DND-41 (cell line): ENCODE measurements around the gene TMEM132D.

ENCODE experiments used
- ATAC-seq: fragments of 200-7000 bp; cut with Tn5 transposase; 3 replicates; pipeline ENCODE4 v1.9.1; 2021; ENCODE audit warnings: low read depth; ENCODE audit not compliant: insufficient read depth
- DNase-seq: peaks from one replicate; pipeline ENCODE4 v3.0.0-alpha.2; 2020
- H2AFZ ChIP-seq: 2 replicates; pipeline ENCODE4 v1.6.0; 2012; ENCODE audit warnings: low read depth, low read length
- H3K27ac ChIP-seq: 2 replicates; pipeline ENCODE4 v1.5.1; 2012; ENCODE audit warnings: low read length, inconsistent platforms
- H3K27me3 ChIP-seq: fragments of 200-600 bp; sonication (generic); 2 replicates; pipeline ENCODE4 v1.6.0; 2012; ENCODE audit warnings: low read length, mild to moderate bottlenecking, inconsistent platforms; ENCODE audit not compliant: insufficient read depth, poor library complexity
- H3K36me3 ChIP-seq: 2 replicates; pipeline ENCODE4 v1.5.1; 2012; ENCODE audit warnings: low read length, inconsistent platforms; ENCODE audit not compliant: insufficient read depth
- H3K4me1 ChIP-seq: 2 replicates; pipeline ENCODE4 v1.5.1; 2012; ENCODE audit warnings: mild to moderate bottlenecking, low read length; ENCODE audit not compliant: insufficient read depth
- H3K4me2 ChIP-seq: 2 replicates; pipeline ENCODE4 v1.6.0; 2012; ENCODE audit warnings: mild to moderate bottlenecking, moderate library complexity, low read length, inconsistent platforms; ENCODE audit not compliant: insufficient read depth
- H3K4me3 ChIP-seq, 2 experiments: fragments of 200-600 bp in 1 of 2; shearing (Covaris generic) in 1 of 2; 2 replicates each; pipeline ENCODE4 v1.5.1; 2012 to 2016; ENCODE audit warnings: inconsistent platforms in 2 of 2, low read length in 2 of 2, mild to moderate bottlenecking in 2 of 2, low read depth in 1 of 2, moderate library complexity in 1 of 2
- H3K79me2 ChIP-seq: 2 replicates; pipeline ENCODE4 v1.6.0; 2012; ENCODE audit warnings: low read length, inconsistent platforms; ENCODE audit not compliant: insufficient read depth
- H3K9ac ChIP-seq: 2 replicates; pipeline ENCODE4 v1.6.0; 2012; ENCODE audit warnings: low read depth, mild to moderate bottlenecking, inconsistent platforms, low read length, moderate library complexity
- H3K9me3 ChIP-seq: 2 replicates; pipeline ENCODE4 v1.5.1; 2012; ENCODE audit warnings: low read length, moderate library complexity, mild to moderate bottlenecking, inconsistent platforms; ENCODE audit not compliant: insufficient read depth, severe bottlenecking
- H4K20me1 ChIP-seq: 2 replicates; pipeline ENCODE4 v1.6.0; 2012; ENCODE audit warnings: low read length; ENCODE audit not compliant: insufficient read depth
- CTCF ChIP-seq: IDR thresholded peaks from 2 replicates; pipeline ENCODE4 v1.5.1; 2012; ENCODE audit warnings: borderline replicate concordance, low read length, moderate library complexity, mild to moderate bottlenecking; ENCODE audit not compliant: poor library complexity, severe bottlenecking; ENCODE audit errors: extremely low read depth
- EZH2 ChIP-seq: IDR thresholded peaks from 3 replicates; pipeline ENCODE4 v1.6.1; 2012; ENCODE audit warnings: borderline replicate concordance, low read depth, mild to moderate bottlenecking, moderate library complexity, low read length, inconsistent platforms; ENCODE audit not compliant: severe bottlenecking

TMEM132D gene

GRCh38 chr12:129096968-129097367, 806.9 kb downstream of the TMEM132D start:
- H3K9ac ChIP-seq: no peak overlapping the region
- DNase-seq (no peak), ATAC-seq (no peak)
- no peak for TF ChIP-seq CTCF
- no peak for TF ChIP-seq EZH2
- H3K4me1 ChIP-seq: no peaks in the 10 kb centered on the region
- no peaks in the 10 kb centered on the region for H3K27me3 ChIP-seq
- no peak overlapping the region for H3K4me2 ChIP-seq
- H3K4me3 ChIP-seq: no peak overlapping the region
- no peak overlapping the region for H3K27ac ChIP-seq
- no peaks in the 10 kb centered on the region for H4K20me1 ChIP-seq
- H2AFZ ChIP-seq: no peak overlapping the region
- no peaks in the 10 kb centered on the region for H3K9me3 ChIP-seq
- H3K79me2 ChIP-seq: no peaks in the 10 kb centered on the region
- H3K36me3 ChIP-seq: no peaks in the 10 kb centered on the region

- no peaks in the 10 kb centered on the region for H3K9me3 ChIP-seq
- H3K4me2 ChIP-seq: no peak overlapping the region
- no peaks in the 10 kb centered on the region for H3K79me2 ChIP-seq
- H3K4me3 ChIP-seq: no peak overlapping the region
- ATAC-seq (no peak), DNase-seq (no peak)
- H3K27ac ChIP-seq: no peak overlapping the region
- no peaks in the 10 kb centered on the region for H3K4me1 ChIP-seq
- H4K20me1 ChIP-seq: no peaks in the 10 kb centered on the region
- H3K27me3 ChIP-seq: no peaks in the 10 kb centered on the region
- no peak overlapping the region for H3K9ac ChIP-seq
- H2AFZ ChIP-seq: no peak overlapping the region
- no peak for TF ChIP-seq EZH2
- no peaks in the 10 kb centered on the region for H3K36me3 ChIP-seq
Measured at GRCh38 chr12:129096184-129096583, 807.6 kb downstream of the TMEM132D start.

GRCh38 chr12:129089576-129089975, 814.2 kb downstream of the TMEM132D start:
- DNase-seq (no peak), ATAC-seq (no peak)
- Histone ChIP-seq H3K9me3 (no peaks in the 10 kb centered on the region), H3K4me1 (no peaks in the 10 kb centered on the region), H3K9ac (no peak overlapping the region), H2AFZ (no peak overlapping the region), H3K36me3 (no peaks in the 10 kb centered on the region), H3K79me2 (no peaks in the 10 kb centered on the region), H3K27ac (no peak overlapping the region), H3K4me3 (no peak overlapping the region), H3K27me3 (no peaks in the 10 kb centered on the region), H3K4me2 (no peak overlapping the region), H4K20me1 (no peaks in the 10 kb centered on the region)
- TF ChIP-seq CTCF (no peak), EZH2 (no peak)

GRCh38 chr12:129084875-129085826, 818.7 kb downstream of the TMEM132D start:
- no peak for ATAC-seq
- no peak for DNase-seq
- Histone ChIP-seq H4K20me1 (no peaks in the 10 kb centered on the region), H3K4me3 (no peak overlapping the region), H3K9ac (no peak overlapping the region), H3K9me3 (no peaks in the 10 kb centered on the region), H3K4me2 (no peak overlapping the region), H2AFZ (no peak overlapping the region), H3K36me3 (no peaks in the 10 kb centered on the region), H3K4me1 (0 out of 2 replicates have a peak, but pooled peaks cover 2% of the 10 kb centered on the region), H3K79me2 (no peaks in the 10 kb centered on the region), H3K27me3 (no peaks in the 10 kb centered on the region), H3K27ac (no peak overlapping the region)
- TF ChIP-seq CTCF (no peak), EZH2 (no peak)
